HG02759 (cell line): ENCODE data around the gene USP32.
"Not testable (repeated sequence)": the region's sequence is repeated elsewhere in the genome, so short reads cannot be mapped to it uniquely, and the experiment has no call there.

Experiments
- ATAC-seq: cut with Tn5 transposase; IDR thresholded peaks from one replicate; pipeline ENCODE4 v1.9.1; 2021; ENCODE audit warnings: mild to moderate bottlenecking, moderate library complexity; ENCODE audit not compliant: unreplicated experiment

USP32 gene

GRCh38 chr17:60247836-60248461 lies 144.0 kb downstream of the USP32 start:
- no peak for ATAC-seq

- ATAC-seq: no peak
These were observed 147.3 kb downstream of the USP32 start for GRCh38 chr17:60244656-60245055.

- ATAC-seq: no peak
These were observed 151.6 kb downstream of the USP32 start for GRCh38 chr17:60240290-60240689.

GRCh38 chr17:60231691-60232090 lies 160.2 kb downstream of the USP32 start:
- no peak for ATAC-seq

GRCh38 chr17:60231234-60231633 lies 160.7 kb downstream of the USP32 start:
- no peak for ATAC-seq

GRCh38 chr17:60230358-60230757 lies 161.6 kb downstream of the USP32 start:
- no peak for ATAC-seq

- ATAC-seq: no peak
These were observed 162.6 kb downstream of the USP32 start for GRCh38 chr17:60229188-60229802.

- not testable (repeated sequence) for ATAC-seq
These were observed 164.7 kb downstream of the USP32 start for GRCh38 chr17:60227276-60227675.

GRCh38 chr17:60224064-60224463 lies 167.9 kb downstream of the USP32 start:
- ATAC-seq: no peak

GRCh38 chr17:60223456-60223855 lies 168.5 kb downstream of the USP32 start:
- ATAC-seq: no peak

- ATAC-seq: not testable (repeated sequence)
These were observed 173.2 kb downstream of the USP32 start for GRCh38 chr17:60218774-60219173.

GRCh38 chr17:60215895-60216294 lies 176.0 kb downstream of the USP32 start:
- ATAC-seq: not testable (repeated sequence)

GRCh38 chr17:60211282-60211681 lies 180.7 kb downstream of the USP32 start:
- ATAC-seq: not testable (repeated sequence)

GRCh38 chr17:60208302-60208701 lies 183.6 kb downstream of the USP32 start:
- not testable (repeated sequence) for ATAC-seq

GRCh38 chr17:60205782-60206181 lies 186.2 kb downstream of the USP32 start:
- not testable (repeated sequence) for ATAC-seq

GRCh38 chr17:60198630-60199029 lies 193.3 kb downstream of the USP32 start:
- ATAC-seq: not testable (repeated sequence)

GRCh38 chr17:60194141-60194540 lies 197.8 kb downstream of the USP32 start:
- not testable (repeated sequence) for ATAC-seq

- no peak for ATAC-seq
These were observed 198.5 kb downstream of the USP32 start for GRCh38 chr17:60193482-60193881.

GRCh38 chr17:60193032-60193431 lies 198.9 kb downstream of the USP32 start:
- ATAC-seq: not testable (repeated sequence)

- not testable (repeated sequence) for ATAC-seq
These were observed 201.9 kb downstream of the USP32 start for GRCh38 chr17:60190032-60190431.

- no peak for ATAC-seq
These were observed 203.2 kb downstream of the USP32 start for GRCh38 chr17:60188759-60189158.
